SK-MEL-5 (cell line): ENCODE data around the gene AP4M1. TPM values are rescaled to one million over a fixed set of nuclear protein-coding genes. Genes with fewer than 3 reads are reported as not detected.

Experiments
- DNase-seq: peaks from one replicate; pipeline ENCODE4 v3.0.0-alpha.2; 2016; ENCODE audit warnings: low read depth, low spot score
- in situ Hi-C: cut with HindIII; loops from 2 replicates; pipeline ENCODE4 v1.10.0; 2016; ENCODE audit warnings: low sequenced_read_pairs, high pct_unique_total_duplicates, low pct_unique_long_range_greater_than_20kb
- polyA plus RNA-seq, 2 experiments: library from polyadenylated mRNA; depleted of rRNA; stranded (reverse); fragments of >200 nt; gene quantifications; 2 replicates each; pipeline ENCODE4 v1.2.3, GENCODE V29; 2015
- total RNA-seq: library from RNA; depleted of rRNA; stranded (reverse); fragments of >200 nt; shearing (Covaris generic); gene quantifications from 2 replicates; pipeline ENCODE4 v1.2.3, GENCODE V29; 2014; rRNA removed

The AP4M1 gene
- 15.9 and 16.4 TPM in 2 replicates for total RNA-seq
- 15.4 and 17.2 TPM in 2 replicates for polyA plus RNA-seq (2015; cell fraction: cytosol; rRNA removed)
- polyA plus RNA-seq (2015; cell fraction: nucleus; rRNA removed): 83.1 and 113 TPM in 2 replicates

- in situ Hi-C loops: no loop called here
- peak; percentile 100 for DNase-seq
These were observed at the start of gene AP4M1, which contains the start of gene MCM7 for GRCh38 chr7:100101016-100101862. AP4M1 (plus strand) TSS chr7:100101643; CDS start chr7:100101715, 72 bp downstream. MCM7 (minus strand) TSS chr7:100101397; CDS start chr7:100101294, 103 bp downstream.

GRCh38 chr7:100053215-100053614 lies 48.2 kb upstream of the AP4M1 start:
- peak; percentile 91 for DNase-seq
- in situ Hi-C loops: no loop called here

GRCh38 chr7:100057006-100057405 lies 44.4 kb upstream of the AP4M1 start:
- in situ Hi-C loops: no loop called here

GRCh38 chr7:100059251-100059739 lies 42.1 kb upstream of the AP4M1 start:
- DNase-seq: no peak
- in situ Hi-C loops: no loop called here

More at GRCh38 chr7:100057006-100057405, 44.4 kb upstream of the AP4M1 start:
- no peak for DNase-seq

- in situ Hi-C loops: no loop called here
- no peak for DNase-seq
These were observed 39.8 kb upstream of the AP4M1 start for GRCh38 chr7:100061518-100062193.

GRCh38 chr7:100063376-100063775 lies 38.1 kb upstream of the AP4M1 start:
- in situ Hi-C loops: no loop called here
- DNase-seq: no peak

GRCh38 chr7:100064162-100064561 lies 37.3 kb upstream of the AP4M1 start:
- in situ Hi-C loops: no loop called here
- DNase-seq: no peak

GRCh38 chr7:100065452-100066186 lies 35.8 kb upstream of the AP4M1 start:
- DNase-seq: no peak
- in situ Hi-C loops: no loop called here

- DNase-seq: peak; percentile 56
These were observed 34.5 kb upstream of the AP4M1 start for GRCh38 chr7:100066953-100067352.

GRCh38 chr7:100069991-100070390 lies 31.5 kb upstream of the AP4M1 start:
- no peak for DNase-seq
- in situ Hi-C loops: no loop called here

More at GRCh38 chr7:100066953-100067352, 34.5 kb upstream of the AP4M1 start:
- in situ Hi-C loops: no loop called here

- DNase-seq: no peak
- in situ Hi-C loops: no loop called here
These were observed 30.3 kb upstream of the AP4M1 start for GRCh38 chr7:100071018-100071723.

- no peak for DNase-seq
- in situ Hi-C loops: no loop called here
These were observed 29.0 kb upstream of the AP4M1 start for GRCh38 chr7:100072462-100072861.

- in situ Hi-C loops: no loop called here
- no peak for DNase-seq
These were observed 26.6 kb upstream of the AP4M1 start for GRCh38 chr7:100074841-100075240.

GRCh38 chr7:100075418-100075817 lies 26.0 kb upstream of the AP4M1 start:
- DNase-seq: no peak

GRCh38 chr7:100077205-100077604 lies 24.2 kb upstream of the AP4M1 start:
- in situ Hi-C loops: no loop called here
- DNase-seq: no peak

More at GRCh38 chr7:100075418-100075817, 26.0 kb upstream of the AP4M1 start:
- in situ Hi-C loops: no loop called here

- DNase-seq: peak; percentile 93
- in situ Hi-C loops: no loop called here
These were observed 22.4 kb upstream of the AP4M1 start for GRCh38 chr7:100079024-100079560.
